C1 segment of cervical spinal cord (tissue), 14 donors: ENCODE results near the gene FAM120B.

ENCODE experiments used
- DNase-seq, 14 donors: peaks; one replicate each; lab custom pipeline; 2025; lab: John Stamatoyannopoulos, UW

FAM120B gene

GRCh38 chr6:170456334-170456733 is 149.8 kb downstream of the FAM120B start:
- no peak for DNase-seq
